Upper lobe of right lung (tissue), 1 donor: ENCODE measurements around the gene RUSF1. TPM values are rescaled to one million over a fixed set of nuclear protein-coding genes. Genes with fewer than 3 reads are reported as not detected.

Source experiments
- ATAC-seq: fragments of 200-7000 bp; cut with Tn5 transposase; one replicate; pipeline ENCODE4 v1.9.1; 2020; ENCODE audit warnings: mild to moderate bottlenecking, moderate library complexity
- DNase-seq: peaks from one replicate; pipeline ENCODE4 v3.0.0-alpha.2; 2020
- H3K27ac ChIP-seq: fragments of 200-600 bp; one replicate; pipeline ENCODE4 v1.8.0; 2022
- H3K27me3 ChIP-seq: fragments of 200-600 bp; one replicate; pipeline ENCODE4 v1.8.0; 2022; ENCODE audit warnings: mild to moderate bottlenecking
- H3K36me3 ChIP-seq: fragments of 200-600 bp; one replicate; pipeline ENCODE4 v1.8.0; 2022
- H3K4me1 ChIP-seq: fragments of 200-600 bp; one replicate; pipeline ENCODE4 v1.8.0; 2022
- H3K4me3 ChIP-seq: fragments of 200-600 bp; one replicate; pipeline ENCODE4 v1.8.0; 2022; ENCODE audit warnings: mild to moderate bottlenecking
- H3K9me3 ChIP-seq: fragments of 200-600 bp; one replicate; pipeline ENCODE4 v1.8.0; 2022
- CTCF ChIP-seq: fragments of 200-600 bp; IDR thresholded peaks from one replicate; pipeline ENCODE4 v1.8.0; 2022; ENCODE audit warnings: antibody characterized with exemption
- intact Hi-C: fragments of 100-400 bp; cut with DNase I; formaldehyde crosslinking; loops from one replicate; pipeline ENCODE4 v1.11.0; 2022
- total RNA-seq: library from RNA; stranded (reverse); fragmentation: NEBNext Ultra II Directional; extraction: Animal tissue kit (Norgen Biotek cat#: 25700); gene quantifications from one replicate; pipeline ENCODE4 v1.2.1, GENCODE V29; 2021
- donor health status: DM: no; HTN: yes; CAD: no; lungs with severe emphysema.

RUSF1 gene
- total RNA-seq, 1 donor from 2014 or later = 62.8 TPM

- Histone ChIP-seq H3K4me1 (peaks cover 45% of the 10 kb centered on the region), H3K4me3 (peak within 1 kb of the TSS; percentile 94), H3K36me3 (peaks cover 21% of the 10 kb centered on the region), H3K27me3 (no peaks in the 10 kb centered on the region), H3K27ac (peak within 1 kb of the TSS; percentile 100), H3K9me3 (no peaks in the 10 kb centered on the region)
- intact Hi-C loops = no loop called here
- DNase-seq = peak; percentile 99
- TF ChIP-seq CTCF = peak; percentile 61
- ATAC-seq = peak; percentile 88
These were observed 49.1 kb downstream of the RUSF1 start, which contains the start of gene ARMC5 for GRCh38 chr16:31458844-31459686. ARMC5 (plus strand) TSS chr16:31459501; CDS start chr16:31459525, 24 bp downstream.

DNA sequence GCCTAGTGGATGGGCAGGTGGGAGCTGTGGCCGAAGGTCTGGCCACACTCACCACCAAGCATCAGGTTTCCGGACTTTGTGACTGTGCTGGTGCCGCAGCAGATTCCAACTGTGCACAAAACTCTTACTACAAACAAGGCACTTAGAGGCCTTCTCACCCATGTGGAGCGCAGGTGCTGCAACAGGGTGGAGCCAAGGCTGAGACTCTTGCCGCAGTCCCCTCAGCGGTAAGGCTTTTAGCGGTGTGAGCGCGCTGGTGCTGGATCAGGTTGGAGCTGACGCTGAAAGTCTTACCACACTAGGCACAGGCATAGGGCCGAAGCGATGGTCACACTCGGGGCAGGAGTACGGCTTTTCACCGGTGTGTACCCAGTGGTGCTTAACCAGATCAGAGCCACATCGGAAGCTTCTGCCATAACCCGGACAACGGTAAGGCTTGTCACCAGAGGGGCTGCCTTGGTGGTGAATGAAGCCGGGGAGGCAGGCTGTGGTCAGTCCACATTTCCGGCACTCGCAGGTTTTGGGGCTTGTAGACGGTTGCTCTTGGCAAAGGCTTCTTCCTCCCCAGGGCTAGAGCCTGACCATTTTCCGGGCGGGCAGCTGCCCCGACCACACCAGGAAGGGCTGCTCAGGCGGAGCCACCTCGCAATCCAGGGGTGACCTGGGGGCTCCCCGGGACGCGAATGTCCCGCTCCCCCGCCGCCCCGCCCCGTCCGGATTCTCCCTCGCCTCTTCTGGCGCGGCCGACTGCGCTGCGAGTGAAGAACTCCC lies 49.9 kb downstream of the RUSF1 start:
- Histone ChIP-seq H3K4me1 (peaks cover 53% of the 10 kb centered on the region), H3K36me3 (peaks cover 14% of the 10 kb centered on the region), H3K27ac (peak overlapping the region; percentile 100), H3K4me3 (peak overlapping the region; percentile 94), H3K9me3 (no peaks in the 10 kb centered on the region), H3K27me3 (no peaks in the 10 kb centered on the region)
- TF ChIP-seq CTCF = no peak
- DNase-seq (peak; percentile 85), ATAC-seq (peak; percentile 3)
- intact Hi-C loops = no loop called here

- no peak overlapping the region for H3K4me3 ChIP-seq
- intact Hi-C loops = no loop called here
- H3K27ac ChIP-seq = no peak overlapping the region
- H3K27me3 ChIP-seq = no peaks in the 10 kb centered on the region
- DNase-seq (peak; percentile 35), ATAC-seq (no peak)
- H3K36me3 ChIP-seq = peaks cover 1% of the 10 kb centered on the region
- no peak for TF ChIP-seq CTCF
- H3K4me1 ChIP-seq = peaks cover 63% of the 10 kb centered on the region
- no peaks in the 10 kb centered on the region for H3K9me3 ChIP-seq
These were observed 51.2 kb downstream of the RUSF1 start for GRCh38 chr16:31456988-31457360.

DNA sequence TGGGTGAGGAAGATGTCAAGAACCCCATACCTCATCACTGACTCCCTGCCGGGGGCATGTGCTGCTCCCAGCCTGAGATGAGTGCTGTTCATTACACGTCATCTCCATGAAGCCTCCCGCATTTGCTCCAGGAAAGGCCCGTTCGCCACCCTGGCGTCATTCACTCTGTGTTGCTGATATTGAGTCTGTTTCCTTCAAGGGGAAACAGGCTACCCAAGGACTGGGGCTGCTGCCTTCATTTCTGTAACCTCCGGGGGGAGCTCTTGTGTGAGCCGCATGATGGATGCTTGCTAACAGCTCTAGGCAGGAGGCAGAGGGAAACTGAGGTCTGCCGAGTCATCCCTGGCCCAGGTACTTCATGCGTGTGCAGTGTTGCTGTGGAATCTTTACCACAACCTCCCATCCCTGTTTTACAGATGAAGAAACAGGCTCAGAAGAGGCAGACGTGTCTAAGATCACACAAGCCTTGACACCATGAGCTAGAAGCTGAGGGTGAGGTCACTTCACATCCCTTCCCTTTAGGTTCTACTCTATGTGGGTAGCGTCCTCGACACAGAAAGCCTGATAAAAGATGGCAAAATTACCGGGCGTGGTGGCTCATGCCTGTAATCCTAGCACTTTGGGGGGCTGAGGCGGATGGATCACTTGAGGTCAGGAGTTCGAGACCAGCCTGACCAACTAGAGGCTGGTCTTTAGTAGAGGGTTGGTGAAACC lies 52.4 kb downstream of the RUSF1 start:
- Histone ChIP-seq H3K36me3 (no peaks in the 10 kb centered on the region), H3K27ac (no peak overlapping the region), H3K9me3 (no peaks in the 10 kb centered on the region), H3K27me3 (no peaks in the 10 kb centered on the region), H3K4me1 (peaks cover 66% of the 10 kb centered on the region), H3K4me3 (no peak overlapping the region)
- DNase-seq = peak; percentile 37
- no peak for ATAC-seq
- intact Hi-C loops = no loop called here
- TF ChIP-seq CTCF = peak; percentile 28
